HG02642 (cell line): Measurements from ENCODE around the gene ZDBF2.
A peak's percentile ranks its signal among the peaks of the same experiment; 100 is the strongest.
"Not testable (repeated sequence)": the region's sequence is repeated elsewhere in the genome, so short reads cannot be mapped to it uniquely, and the experiment has no call there.

Experiments
- ATAC-seq: cut with Tn5 transposase; IDR thresholded peaks from one replicate; pipeline ENCODE4 v1.9.1; 2021; ENCODE audit warnings: mild to moderate bottlenecking; ENCODE audit not compliant: unreplicated experiment, poor library complexity

Gene ZDBF2

DNA sequence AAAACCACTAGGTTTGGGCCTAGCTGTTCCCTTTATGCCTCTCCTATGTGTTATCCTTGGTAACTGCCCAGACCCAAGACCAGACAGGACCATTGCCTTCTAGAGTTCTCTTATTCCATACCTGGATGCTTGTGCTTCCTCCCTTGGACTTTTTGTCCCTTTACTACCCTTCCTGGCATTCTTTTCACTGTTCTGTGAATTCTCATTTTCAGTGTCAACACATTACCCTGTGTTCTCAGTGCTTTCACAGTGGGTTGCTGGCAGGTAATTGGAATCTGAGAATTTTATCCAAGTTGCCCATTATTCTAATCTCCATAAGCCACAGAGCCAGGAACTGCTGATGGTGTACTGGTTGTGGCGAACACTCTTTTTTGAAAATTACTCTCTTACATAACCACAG is 41.7 kb downstream of the ZDBF2 start:
- no peak for ATAC-seq

GRCh38 chr2:206323033-206323432 is 48.6 kb downstream of the ZDBF2 start:
- no peak for ATAC-seq

- ATAC-seq, result no peak
These were observed 49.0 kb downstream of the ZDBF2 start for GRCh38 chr2:206323486-206323885.

DNA sequence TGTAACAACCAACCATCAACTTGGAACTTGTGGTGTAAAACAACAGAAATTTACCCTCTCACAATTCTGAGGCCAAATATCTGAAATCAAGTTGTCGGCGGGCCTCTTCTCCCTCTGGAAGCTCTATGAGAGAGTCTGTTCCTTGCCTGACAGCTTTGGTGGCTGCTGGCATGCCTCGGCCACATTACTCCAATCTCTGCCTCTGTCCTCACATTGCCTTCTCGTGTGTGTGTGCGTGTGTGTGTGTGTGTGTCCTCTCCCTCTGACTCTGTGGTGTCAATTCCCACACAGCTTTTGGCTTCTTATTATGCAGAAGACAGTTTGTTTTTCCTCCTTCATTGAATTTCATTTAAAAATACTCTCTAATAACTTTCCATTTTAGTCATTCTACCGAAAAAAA is 50.4 kb downstream of the ZDBF2 start:
- ATAC-seq, result no peak

DNA sequence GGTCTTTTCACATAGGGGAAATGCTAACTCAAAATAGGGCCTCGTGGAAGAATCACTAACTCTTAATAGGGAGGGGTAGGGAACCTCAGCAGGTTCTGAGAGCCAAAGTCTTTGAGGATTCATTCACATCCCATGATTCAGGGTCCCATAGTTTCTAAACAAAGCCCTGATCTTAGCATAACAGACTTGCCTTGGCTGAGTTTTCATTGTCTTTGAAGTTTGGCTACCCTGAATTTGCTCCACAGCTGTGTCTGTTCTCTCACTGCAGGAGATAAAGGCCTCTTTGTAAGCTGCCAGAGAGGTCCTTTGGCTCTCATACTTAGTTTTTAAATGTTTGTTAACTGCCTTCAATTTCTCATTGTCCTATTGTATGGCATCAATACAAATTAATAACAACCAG is 54.5 kb downstream of the ZDBF2 start:
- no peak for ATAC-seq

DNA sequence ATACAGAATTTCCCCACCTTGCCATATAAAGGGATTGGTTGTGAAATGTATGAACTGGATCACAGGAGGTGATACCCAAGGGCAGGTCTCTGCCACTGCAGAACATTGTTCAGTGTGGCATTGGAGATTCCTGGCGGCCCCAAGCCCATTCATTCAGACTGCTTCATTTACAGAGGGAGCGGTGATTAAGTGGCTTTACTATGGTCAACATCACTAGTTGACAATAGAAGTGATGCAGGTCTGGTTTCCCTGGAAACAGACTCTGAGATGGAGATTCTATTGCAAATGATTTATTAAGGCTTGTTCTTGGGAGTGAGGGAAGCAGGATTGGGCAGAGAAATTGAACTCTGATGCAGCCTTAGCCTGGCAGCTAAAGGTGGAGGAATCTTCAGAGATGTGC is 62.4 kb downstream of the ZDBF2 start:
- ATAC-seq, result no peak

GRCh38 chr2:206337956-206338355 is 63.5 kb downstream of the ZDBF2 start:
- no peak for ATAC-seq

DNA sequence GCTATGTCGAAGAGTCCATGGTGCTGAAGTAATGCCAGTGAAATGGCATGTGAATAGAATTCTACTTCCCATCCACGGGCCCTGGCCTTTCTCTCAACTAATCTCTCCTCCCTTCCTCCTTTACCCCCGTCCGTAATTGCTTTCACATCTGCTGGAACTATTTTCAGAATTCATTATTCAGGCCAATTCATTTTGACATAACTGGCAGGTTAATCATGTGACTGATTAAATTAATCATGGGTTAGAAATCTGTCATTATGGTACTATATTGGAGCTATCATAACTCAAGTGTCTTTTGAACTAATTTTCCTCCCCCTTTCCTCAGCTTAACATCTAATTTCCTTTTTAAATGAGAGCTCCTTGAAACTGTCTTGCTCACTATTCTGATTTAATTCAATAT is 66.9 kb downstream of the ZDBF2 start:
- ATAC-seq, result no peak

DNA sequence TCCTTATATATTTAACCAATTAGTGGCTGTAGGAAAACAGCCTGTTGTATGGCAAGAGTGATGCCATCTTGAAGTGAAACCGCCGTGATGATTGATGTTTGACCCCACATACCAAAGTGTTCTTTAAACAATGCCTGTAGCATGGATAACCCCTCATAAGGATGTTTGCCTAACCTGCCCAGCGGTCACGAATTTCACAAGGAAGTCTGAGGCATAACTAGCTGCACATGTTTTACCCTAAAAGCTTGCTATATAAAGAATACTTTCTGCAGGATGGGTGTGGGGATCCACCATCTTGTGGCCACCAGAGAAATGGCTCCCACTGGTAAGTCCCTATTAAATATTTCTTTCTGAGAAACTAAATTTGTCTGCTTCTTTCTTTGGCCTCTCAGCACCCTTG is 68.7 kb downstream of the ZDBF2 start:
- ATAC-seq, result no peak

DNA sequence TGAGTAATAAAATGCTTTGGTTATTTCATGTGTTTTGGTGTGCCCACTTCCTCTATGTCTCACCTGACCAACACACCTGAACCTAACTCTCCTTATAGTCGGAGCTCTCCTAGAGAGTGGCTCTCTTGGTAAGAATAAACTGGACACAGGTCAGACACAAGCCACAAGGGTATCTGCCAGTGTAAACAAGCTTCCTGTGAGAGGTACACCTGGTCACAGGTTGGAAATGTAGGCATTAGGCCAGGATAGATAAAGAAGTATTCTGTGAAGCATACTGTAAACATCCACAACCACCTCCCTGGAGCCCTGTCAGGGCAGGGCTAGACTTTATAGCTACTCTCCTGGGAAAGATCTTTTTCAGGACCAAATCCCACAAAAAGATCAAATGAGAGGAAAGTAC is 69.4 kb downstream of the ZDBF2 start:
- no peak for ATAC-seq

DNA sequence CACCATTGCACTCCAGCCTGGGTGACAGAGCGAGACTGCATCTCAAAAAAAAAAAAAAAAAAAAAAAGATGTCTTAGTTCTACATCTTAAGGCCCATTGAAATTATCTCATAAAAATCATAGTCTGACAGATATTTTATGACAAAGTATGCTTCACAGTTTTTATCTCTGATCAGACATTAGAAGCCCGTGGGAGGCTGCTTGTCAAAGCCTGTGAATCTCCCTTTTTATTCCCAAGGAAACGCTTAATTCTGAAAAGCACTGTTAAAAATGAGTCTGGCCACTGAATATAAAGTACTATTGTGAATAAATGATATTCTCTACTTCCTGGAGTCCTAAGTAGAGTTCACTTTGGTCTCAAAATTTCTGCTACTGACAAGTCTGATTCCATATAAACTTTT is 71.1 kb downstream of the ZDBF2 start:
- ATAC-seq, result no peak

DNA sequence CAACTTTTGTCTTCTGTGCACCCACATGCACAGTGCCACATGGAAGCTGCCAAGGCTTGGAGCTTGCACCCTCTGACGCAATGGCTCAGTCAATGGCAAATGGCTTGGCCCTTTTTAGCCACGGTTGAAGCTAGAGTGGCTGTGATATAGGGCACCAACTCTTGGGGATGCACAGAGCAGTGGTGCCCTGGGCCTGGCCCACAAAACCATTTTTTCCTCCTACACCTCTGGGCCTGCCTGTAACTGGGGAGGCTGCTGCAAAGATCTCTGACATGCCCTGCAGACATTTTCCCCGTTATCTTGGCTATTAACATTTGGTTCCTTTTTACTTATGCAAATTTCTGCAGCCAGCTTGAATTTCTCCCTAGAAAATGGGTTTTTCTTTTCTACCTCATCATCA is 74.9 kb downstream of the ZDBF2 start:
- no peak for ATAC-seq

GRCh38 chr2:206352571-206352970 is 78.1 kb downstream of the ZDBF2 start:
- no peak for ATAC-seq

GRCh38 chr2:206353685-206354084 is 79.2 kb downstream of the ZDBF2 start:
- ATAC-seq, result no peak

DNA sequence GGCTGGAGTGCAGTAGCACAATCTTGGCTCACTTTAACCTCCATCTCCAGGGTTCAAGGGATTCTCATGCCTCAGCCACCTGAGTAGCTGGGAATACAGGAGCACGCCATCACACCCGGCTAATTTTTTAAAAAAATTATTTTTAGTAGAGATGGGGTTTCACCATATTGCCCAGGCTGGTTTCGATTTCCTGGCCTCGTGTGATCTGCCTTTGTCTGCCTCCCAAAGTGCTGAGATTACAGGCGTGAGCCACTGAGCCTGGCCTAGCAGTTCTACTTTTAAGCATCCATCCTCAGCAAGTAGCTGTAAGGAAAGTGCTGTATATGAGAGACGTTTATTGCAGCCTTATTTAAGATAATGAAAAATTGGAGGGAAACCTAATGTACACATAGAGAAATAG is 79.7 kb downstream of the ZDBF2 start:
- no peak for ATAC-seq

GRCh38 chr2:206356840-206357239 is 82.4 kb downstream of the ZDBF2 start:
- not testable (repeated sequence) for ATAC-seq

DNA sequence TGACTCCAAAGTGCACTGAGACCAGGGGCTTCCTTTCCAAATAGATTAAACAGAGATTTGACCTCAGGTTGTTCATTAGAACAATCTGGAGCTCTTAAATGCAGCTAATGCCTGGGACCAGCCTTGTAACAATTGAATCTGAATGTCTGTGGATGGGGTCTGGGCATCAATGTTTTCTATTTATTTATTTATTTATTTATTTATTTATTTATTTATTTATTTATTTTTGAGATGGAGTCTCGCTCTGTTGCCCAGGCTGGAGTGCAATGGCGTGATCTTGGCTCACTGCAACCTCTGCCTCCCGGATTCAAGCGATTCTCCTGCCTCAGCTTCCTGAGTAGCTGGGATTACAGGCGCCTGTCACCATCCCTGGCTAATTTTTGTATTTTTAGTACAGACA is 86.4 kb downstream of the ZDBF2 start:
- not testable (repeated sequence) for ATAC-seq

- peak; percentile 56 for ATAC-seq
These were observed 87.1 kb downstream of the ZDBF2 start for GRCh38 chr2:206361407-206362045.
